GM11168 (cell line): ENCODE measurements around the gene ZNF212.

Experiments used
- in situ Hi-C: fragments of 300-500 bp; cut with MboI; formaldehyde crosslinking; loops from one replicate; pipeline ENCODE4 v1.12.0; 2022; ENCODE audit warnings: low sequenced_read_pairs; ENCODE audit not compliant: unreplicated experiment

ZNF212 gene

DNA sequence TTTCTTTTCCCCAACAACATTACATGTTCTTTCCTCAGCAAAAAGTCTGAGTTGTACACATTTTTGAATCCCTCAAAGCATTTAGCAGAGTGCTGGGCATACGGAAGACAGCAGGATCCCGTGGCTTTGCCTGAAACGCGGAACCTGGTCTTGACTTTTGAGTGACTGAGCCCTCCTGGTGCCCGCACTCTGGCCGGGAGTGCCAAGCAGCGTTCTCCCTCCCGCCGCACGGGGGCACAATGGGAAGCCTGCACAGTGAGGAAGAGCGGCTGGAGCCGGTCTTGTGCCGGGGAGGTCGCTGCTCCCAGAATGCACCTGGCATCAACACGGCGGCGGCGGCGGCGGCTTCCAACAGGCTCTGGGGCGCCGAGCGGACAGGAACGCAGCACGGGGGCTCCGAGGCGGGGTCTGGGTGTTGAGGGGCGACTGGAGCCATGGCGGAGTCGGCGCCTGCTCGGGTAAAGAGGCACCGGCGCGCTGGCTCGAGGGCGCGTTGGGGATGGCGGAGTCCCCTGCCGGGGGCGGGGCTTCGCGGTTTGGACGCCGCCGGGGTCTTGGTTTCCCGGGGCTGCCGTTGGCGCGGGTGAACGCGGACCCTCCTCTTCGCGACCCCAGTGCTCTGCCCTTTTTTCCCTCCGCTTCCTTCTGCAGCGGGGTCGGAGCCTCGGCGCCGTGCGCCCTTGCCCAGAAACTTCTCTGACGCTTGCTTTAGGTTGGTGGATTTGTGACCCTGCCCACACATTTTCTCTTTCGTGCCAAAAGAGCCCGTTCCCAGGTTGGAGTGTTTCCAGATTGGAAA lies at the start of gene ZNF212:
Gene ZNF212 (plus strand): TSS at position 307 of the 799 bp plus-strand sequence. CDS start 128 bp downstream, at position 435.
- in situ Hi-C loops = no loop called here

- in situ Hi-C loops = no loop called here
These were observed 47.6 kb upstream of the ZNF212 start for GRCh38 chr7:149191851-149192250.

DNA sequence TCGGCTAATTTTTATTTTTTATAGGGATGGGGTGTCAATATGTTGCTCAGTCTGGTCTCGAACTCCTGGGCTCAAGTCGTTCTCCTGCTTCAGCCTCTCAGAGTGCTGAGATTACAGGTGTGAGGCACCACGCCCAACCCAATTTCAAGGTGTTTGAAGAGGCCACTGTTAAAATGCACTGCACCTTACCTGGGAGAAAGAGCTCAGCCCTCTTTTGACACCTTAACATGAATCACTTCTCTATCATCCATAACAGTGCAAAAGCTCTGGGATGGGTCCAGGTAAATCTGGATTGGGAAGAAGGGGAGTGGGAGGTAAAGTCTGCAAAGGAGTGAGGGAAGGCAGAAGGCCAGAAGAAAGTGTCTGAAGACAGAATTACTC lies 44.7 kb upstream of the ZNF212 start:
- in situ Hi-C loops = no loop called here

- in situ Hi-C loops = no loop called here
These were observed 44.0 kb upstream of the ZNF212 start, which contains the start of gene ZNF282 for GRCh38 chr7:149195180-149196150. Gene ZNF282 (plus strand): TSS chr7:149195546. CDS start chr7:149195590, 44 bp downstream.

DNA sequence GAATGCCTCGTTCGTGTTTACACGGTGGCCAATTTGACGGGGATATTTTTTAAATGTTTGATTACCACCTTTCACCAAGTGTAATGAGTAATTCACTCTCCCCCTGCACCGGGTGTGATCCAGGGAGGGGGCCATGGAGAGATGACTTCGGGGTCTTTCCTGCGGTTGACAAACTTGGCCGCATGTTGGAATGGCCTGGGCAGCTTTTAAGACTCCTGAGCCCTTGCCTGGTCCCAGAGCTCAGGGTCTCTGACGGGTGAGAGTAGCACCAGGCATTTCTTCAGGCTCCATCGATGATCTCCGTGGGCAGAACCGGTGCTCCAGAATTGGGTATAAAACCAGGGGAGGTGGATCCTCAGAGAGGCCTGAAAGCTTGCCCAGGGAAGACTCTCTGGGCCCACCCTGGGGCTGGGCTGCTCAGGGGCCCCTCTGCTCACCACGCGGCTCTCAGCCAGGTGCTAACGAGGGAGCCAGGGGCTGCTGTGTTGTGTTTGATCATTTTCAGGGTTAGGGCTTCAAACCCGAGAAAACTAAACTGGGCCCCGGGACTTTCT lies 43.2 kb upstream of the ZNF212 start:
- in situ Hi-C loops = no loop called here

DNA sequence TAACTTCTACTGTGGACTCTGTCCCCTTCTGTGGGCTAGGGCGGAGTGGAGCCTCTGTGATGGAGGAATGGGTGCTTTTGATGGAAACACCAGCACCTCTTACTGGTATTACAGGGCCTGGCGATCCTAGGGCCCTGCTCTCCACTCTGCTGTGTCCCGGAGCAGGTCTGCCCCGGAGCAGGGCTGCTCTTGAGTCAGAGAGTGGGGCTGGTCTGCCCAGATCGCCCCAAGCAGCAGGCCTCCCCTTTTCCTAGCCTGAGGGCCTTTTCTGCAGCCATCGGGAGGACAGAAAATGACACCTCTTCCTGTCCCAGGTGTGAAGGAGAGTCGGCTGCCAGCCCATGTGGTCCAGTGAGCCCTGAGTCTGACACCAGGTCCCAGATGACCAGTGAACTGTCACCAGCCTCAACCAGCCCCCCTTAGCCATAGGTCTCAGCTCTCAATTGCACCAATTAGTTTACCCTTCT lies 42.7 kb upstream of the ZNF212 start:
- in situ Hi-C loops = no loop called here

GRCh38 chr7:149197675-149198074 lies 41.8 kb upstream of the ZNF212 start:
- in situ Hi-C loops = no loop called here

GRCh38 chr7:149198161-149198816 lies 41.2 kb upstream of the ZNF212 start:
- in situ Hi-C loops = no loop called here

GRCh38 chr7:149199234-149199995 lies 40.0 kb upstream of the ZNF212 start:
- in situ Hi-C loops = no loop called here

DNA sequence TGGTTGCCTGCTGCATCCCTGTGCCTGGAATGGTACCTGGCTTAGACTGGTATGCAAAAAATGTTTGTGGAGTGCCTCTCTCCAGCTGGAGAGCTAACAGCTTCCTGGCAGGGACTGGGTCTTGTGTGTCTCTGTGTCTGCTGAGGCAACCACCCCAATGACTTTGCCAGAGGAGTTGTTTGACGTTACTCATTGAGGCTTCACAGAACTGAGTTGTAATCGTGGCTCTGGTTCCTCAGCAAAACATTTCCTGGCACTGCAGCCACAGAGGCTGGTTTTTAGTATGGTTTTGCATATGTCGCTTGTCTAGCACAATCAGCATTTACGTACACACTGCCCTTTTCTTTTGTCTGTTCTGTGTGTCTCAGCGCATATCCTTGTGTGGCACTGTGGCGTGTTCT lies 36.6 kb upstream of the ZNF212 start:
- in situ Hi-C loops = no loop called here

- in situ Hi-C loops = no loop called here
These were observed 33.6 kb upstream of the ZNF212 start for GRCh38 chr7:149205690-149206381.

DNA sequence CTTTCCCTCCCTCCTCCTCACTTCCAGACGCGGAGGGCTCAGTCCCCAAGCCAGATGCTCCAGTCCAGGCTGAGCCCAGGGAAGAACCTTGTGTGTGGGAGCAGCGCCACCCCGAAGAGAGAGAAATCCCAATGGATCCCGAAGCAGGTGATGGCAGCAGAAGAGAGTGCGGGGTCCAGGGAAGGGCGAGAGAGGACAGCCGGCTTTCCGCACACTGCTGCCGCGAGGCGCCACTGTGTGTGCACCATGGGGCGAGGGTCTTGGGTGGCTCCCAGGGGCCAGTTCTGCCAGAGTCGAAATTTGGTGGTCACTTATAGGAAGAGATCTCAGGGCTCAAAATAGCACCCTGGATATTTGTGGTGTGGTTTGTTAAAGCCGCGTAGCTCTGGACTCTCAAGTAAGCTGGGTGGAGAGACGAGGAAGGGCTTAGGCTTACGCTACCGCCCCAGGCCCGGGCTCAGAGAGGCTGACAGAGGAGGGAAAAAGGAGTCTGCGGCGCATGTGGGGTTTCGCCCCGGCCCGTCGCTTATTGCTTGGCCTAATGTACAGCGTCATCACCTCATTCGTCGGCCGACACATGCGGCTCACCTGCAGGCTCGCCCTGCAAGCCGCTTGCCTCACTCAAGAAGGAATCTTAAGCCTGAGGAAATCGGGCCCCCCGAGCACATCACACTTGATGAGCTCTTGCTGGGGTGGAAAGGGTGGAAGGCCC lies 32.0 kb upstream of the ZNF212 start:
- in situ Hi-C loops = no loop called here

DNA sequence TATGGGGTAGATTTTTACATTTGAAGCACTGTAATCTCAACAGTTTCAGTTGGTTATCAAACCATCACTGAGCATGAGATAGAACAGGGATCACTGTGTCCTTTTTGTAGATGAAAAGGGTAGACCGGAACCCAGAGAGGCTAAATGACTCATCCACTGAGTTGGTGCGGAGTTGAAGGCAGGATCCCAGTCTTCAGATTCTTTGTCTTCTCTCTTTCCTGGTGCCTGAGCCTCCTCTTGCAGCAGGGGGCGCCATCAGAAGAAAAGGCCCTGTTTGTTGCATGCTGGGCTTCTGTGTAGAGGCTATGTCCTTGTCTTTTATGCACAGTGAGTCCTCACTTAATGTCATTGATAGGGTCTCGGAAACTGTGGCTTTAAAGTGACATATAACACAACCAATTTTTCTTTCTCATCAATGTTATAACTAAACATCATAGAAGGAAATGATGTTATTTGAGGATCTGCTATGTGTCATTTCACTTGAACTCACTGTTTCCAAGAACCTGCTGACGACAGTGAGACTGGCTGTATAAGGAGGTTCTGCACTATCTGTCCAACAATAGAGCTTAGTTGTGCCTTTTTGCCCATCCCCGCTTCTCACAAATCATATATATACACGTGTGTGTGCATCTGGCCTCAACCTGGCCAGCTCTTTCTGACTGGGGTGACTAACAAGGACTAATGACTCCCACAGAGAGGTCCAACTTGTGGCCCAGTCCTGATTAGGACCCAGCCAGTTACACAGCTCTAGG lies 29.8 kb upstream of the ZNF212 start:
- in situ Hi-C loops = no loop called here

DNA sequence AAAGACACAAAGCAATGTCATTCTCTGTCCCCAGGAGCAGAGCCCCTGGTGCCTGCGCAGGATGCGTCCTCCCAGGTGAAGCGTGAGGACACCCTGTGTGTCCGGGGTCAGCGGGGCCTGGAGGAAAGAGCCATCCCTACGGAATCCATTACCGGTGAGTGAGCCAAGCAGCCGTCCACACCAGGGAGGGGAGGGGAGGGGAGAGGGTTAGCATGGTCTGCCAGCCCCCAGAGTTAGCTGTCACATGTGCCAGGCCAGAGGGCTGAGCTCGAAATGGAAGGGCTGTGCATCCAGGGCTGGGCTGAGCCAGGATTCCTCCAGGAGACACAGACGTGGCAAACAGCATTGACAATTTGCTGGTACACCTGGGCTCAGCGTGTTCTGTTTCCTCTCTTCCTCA lies 28.9 kb upstream of the ZNF212 start:
- in situ Hi-C loops = no loop called here

GRCh38 chr7:149214020-149214720 lies 25.3 kb upstream of the ZNF212 start:
- in situ Hi-C loops = no loop called here

GRCh38 chr7:149216402-149216801 lies 23.0 kb upstream of the ZNF212 start:
- in situ Hi-C loops = no loop called here

GRCh38 chr7:149217570-149217969 lies 21.9 kb upstream of the ZNF212 start:
- in situ Hi-C loops = no loop called here
